GM18499 (cell line): Measurements from ENCODE around the gene NAA25.

ENCODE experiments used
- ATAC-seq: cut with Tn5 transposase; IDR thresholded peaks from one replicate; pipeline ENCODE4 v1.9.1; 2021; ENCODE audit warnings: moderate number of reproducible peaks; ENCODE audit not compliant: insufficient read depth, unreplicated experiment

The NAA25 gene

DNA sequence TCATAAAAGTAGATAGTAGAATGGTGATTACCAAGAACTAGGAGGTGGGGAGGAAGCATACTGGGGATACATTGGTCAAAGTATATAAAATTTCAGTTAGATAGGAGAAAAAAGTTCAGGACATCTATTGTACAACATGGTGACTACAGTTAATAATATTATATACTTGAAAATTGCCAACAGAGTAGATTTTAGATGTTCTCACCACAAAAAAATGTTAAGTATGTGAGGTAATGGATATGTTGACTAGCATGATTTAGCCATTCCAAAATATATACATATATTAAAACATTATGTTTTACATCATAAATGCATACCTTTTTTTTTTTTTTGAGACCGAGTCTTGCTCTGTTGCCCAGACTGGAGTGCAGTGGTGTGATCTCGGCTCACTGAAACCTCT lies 126.6 kb downstream of the NAA25 start:
- ATAC-seq = no peak

DNA sequence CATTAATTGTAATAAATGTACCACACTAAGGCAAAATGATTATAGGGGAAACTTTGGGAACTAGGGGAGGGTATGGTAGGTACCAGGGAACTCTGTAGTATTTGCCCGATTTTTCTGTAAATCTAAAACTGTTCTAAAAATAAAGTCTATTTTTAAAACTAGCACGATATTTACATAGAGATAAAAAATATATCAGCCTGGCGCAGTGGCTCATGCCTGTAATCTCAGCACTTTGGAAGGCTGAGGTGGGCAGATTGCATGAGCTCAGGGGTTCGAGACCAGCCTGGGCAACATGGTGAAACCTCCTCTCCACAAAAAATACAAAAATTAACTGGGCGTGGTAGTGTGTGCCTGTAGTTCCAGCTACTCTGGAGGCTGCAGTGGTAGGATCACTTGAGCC lies 128.0 kb downstream of the NAA25 start:
- no peak for ATAC-seq

DNA sequence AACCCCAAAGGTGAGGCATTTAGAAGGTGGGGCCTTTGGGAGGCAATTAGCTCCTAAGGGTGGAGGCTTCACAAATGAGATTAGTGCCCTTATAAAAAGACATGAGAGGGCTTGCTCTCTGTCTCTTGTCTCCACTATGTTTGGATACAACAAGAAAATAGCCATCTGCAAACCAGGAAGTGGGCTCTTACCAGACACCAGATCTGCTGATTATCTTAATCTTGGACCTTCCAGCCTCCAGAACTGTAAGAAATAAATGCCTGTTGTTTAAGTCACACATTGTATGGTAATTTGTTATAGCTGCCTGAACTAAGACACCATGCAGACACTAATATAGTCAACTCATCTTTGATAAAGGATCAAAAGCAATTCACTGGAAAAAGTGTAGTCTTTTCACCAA lies 130.0 kb downstream of the NAA25 start:
- ATAC-seq = no peak

DNA sequence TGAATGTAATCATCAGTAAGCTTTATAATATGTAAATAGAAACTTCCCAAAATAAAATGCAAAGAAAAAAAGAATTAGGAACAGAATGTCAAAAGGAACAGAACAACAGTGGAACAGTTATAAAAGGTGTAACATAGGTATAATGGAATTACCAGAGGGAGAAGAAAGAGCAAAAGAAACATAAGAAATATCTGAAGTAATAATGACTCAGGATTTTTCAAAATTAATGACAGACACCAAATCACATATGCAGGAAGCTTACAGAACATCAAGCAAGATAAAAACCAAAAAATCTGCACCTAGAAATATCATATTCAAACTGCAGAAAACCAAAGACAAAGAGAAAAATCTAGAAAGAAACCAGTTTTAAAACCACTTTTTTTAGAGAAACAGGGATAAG lies 131.7 kb downstream of the NAA25 start:
- no peak for ATAC-seq
